Mammary epithelial cell (primary cell): ENCODE results near the gene VSX1.

Experiments used
- CTCF ChIP-seq, 2 donors: IDR thresholded peaks in 1 of 2; conservative IDR thresholded peaks in 1 of 2; 2 replicates each; pipeline ENCODE4 v1.5.1; 2011 to 2012; ENCODE audit warnings: inconsistent platforms in 2 of 2, low read length in 2 of 2, mild to moderate bottlenecking in 2 of 2, control low read depth in 1 of 2, low read depth in 1 of 2; ENCODE audit not compliant: insufficient read depth in 1 of 2; ENCODE audit errors: extremely low read depth in 1 of 2
- EZH2 ChIP-seq: IDR thresholded peaks from 2 replicates; pipeline ENCODE4 v1.6.1; 2012; ENCODE audit warnings: low read length, inconsistent platforms, borderline replicate concordance

DNA sequence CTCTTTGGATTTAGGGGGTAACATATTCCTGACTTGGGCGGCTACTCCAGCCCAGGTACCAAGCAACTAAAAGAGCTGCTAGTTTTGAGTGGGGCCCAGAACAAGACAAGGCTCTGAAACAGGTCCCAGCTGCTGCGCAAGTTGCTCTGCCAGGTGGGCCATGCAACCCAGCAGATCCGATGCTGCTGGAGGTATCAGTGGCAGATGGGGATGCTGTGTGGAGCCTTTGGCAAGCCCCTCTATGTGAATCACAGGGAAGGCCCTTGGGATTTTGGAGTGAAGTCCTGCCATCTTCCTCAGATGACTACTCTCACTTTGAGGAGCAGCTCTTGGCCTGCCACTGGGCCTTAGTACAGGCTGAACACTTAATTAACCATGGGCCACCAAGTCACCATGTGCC lies 43.7 kb upstream of the VSX1 start:
- TF ChIP-seq CTCF (conservative IDR thresholded peaks at IDR 0.05 in 1 of 2, IDR thresholded peaks at IDR 0.05 in 1 of 2; ENCODE audit: extremely low read depth in 1 of 2, insufficient read depth in 1 of 2, low read depth in 1 of 2, low read length in 2 of 2) (no peak), EZH2 (no peak)
